CD4-positive, alpha-beta T cell treated with Interleukin-12 subunit alpha and Interleukin-12 subunit beta, for 1 hour (primary cell): ENCODE measurements around the gene BCO1.

ENCODE experiments used
- DNase-seq: peaks from one replicate; pipeline ENCODE4 v3.0.0-alpha.2; 2020

Gene BCO1

GRCh38 chr16:81319221-81319912 lies 80.9 kb downstream of the BCO1 start:
- DNase-seq = no peak

GRCh38 chr16:81321039-81321438 lies 82.5 kb downstream of the BCO1 start:
- no peak for DNase-seq

- no peak for DNase-seq
Measured at GRCh38 chr16:81321536-81321935, 83.0 kb downstream of the BCO1 start.

GRCh38 chr16:81324808-81325207 lies 86.3 kb downstream of the BCO1 start:
- no peak for DNase-seq

GRCh38 chr16:81327011-81327410 lies 88.5 kb downstream of the BCO1 start:
- no peak for DNase-seq

- DNase-seq = no peak
Measured at GRCh38 chr16:81327447-81328196, 89.1 kb downstream of the BCO1 start.

GRCh38 chr16:81329947-81330346 lies 91.5 kb downstream of the BCO1 start:
- DNase-seq = no peak

- DNase-seq = no peak
Measured at GRCh38 chr16:81333356-81333755, 94.9 kb downstream of the BCO1 start.

- no peak for DNase-seq
Measured at GRCh38 chr16:81335669-81336068, 97.2 kb downstream of the BCO1 start.

GRCh38 chr16:81337097-81337496 lies 98.6 kb downstream of the BCO1 start:
- DNase-seq = no peak
